Sigmoid colon (tissue), 7 donors: Measurements from ENCODE around the gene IGFBPL1. TPM values are rescaled to one million over a fixed set of nuclear protein-coding genes. Genes with fewer than 3 reads are reported as not detected.

Experiments used
- DNase-seq: peaks from one replicate; pipeline ENCODE4 v3.0.0-alpha.2; 2019
- H3K27ac ChIP-seq, 4 donors: fragments of 200-600 bp; sonication (generic); one replicate each; pipeline ENCODE4 v1.5.1; 2016 to 2019; ENCODE audit warnings: mild to moderate bottlenecking in 1 of 4
- H3K27me3 ChIP-seq, 3 donors: fragments of 200-600 bp; sonication (generic); one replicate each; pipeline ENCODE4 v1.5.1; 2019; ENCODE audit warnings: mild to moderate bottlenecking in 1 of 3
- H3K36me3 ChIP-seq, 4 donors: fragments of 200-600 bp; sonication (generic); one replicate each; pipeline ENCODE4 v1.5.1; 2016 to 2019
- H3K4me1 ChIP-seq, 4 donors: fragments of 200-600 bp; sonication (generic); one replicate each; pipeline ENCODE4 v1.5.1; 2017 to 2019
- H3K4me3 ChIP-seq, 4 donors: fragments of 200-600 bp; sonication (generic); one replicate each; pipeline ENCODE4 v1.5.1; 2017 to 2019; ENCODE audit warnings: mild to moderate bottlenecking in 2 of 4, moderate library complexity in 1 of 4
- H3K9me3 ChIP-seq, 4 donors: fragments of 200-600 bp in 3 of 4; sonication (generic) in 3 of 4; one replicate each; pipeline versions ENCODE4 v1.5.1 to v1.6.1; 2013 to 2019
- CTCF ChIP-seq, 4 experiments: fragments of 450-650 bp in 3 of 4; fragments of 200-600 bp in 1 of 4; IDR thresholded peaks; one replicate each; pipeline ENCODE4 v1.5.1; 2016 to 2019; ENCODE audit warnings: antibody characterized with exemption in 4 of 4, mild to moderate bottlenecking in 3 of 4, moderate library complexity in 2 of 4
- EP300 ChIP-seq, 4 donors: sonication (generic); formaldehyde crosslinking; IDR thresholded peaks; one replicate each; pipeline ENCODE4 v1.6.1; 2017; ENCODE audit warnings: antibody characterized with exemption in 4 of 4
- POLR2A ChIP-seq, 2 donors: fragments of 450-650 bp; IDR thresholded peaks; one replicate each; pipeline ENCODE4 v1.6.1; 2016; ENCODE audit warnings: antibody characterized with exemption in 2 of 2, mild to moderate bottlenecking in 2 of 2, moderate library complexity in 2 of 2
- POLR2AphosphoS5 ChIP-seq, 4 donors: sonication (generic); formaldehyde crosslinking; IDR thresholded peaks; one replicate each; pipeline ENCODE4 v1.6.1; 2017; ENCODE audit warnings: antibody characterized with exemption in 4 of 4
- WGBS, 2 donors: extraction: QIAGEN DNeasy Blood & Tissue Kit; methylation state at CpG; one replicate each; pipeline ENCODE4 v1.1.7; 2013; 5-methylcytosine and 5-hydroxymethylcytosine counted together
- intact Hi-C: fragments of 100-400 bp; cut with DNase I; formaldehyde crosslinking; loops from one replicate; pipeline ENCODE4 v1.15.1; 2023
- polyA plus RNA-seq, 3 donors: library from polyadenylated mRNA; stranded (reverse); fragments of 200-250 nt; gene quantifications; one replicate each; pipeline ENCODE4 v1.2.3, GENCODE V29; 2013
- total RNA-seq, 4 donors: library from RNA; depleted of rRNA; stranded (reverse); fragments of >200 nt; gene quantifications; one replicate each; pipeline ENCODE4 v1.1.0, GENCODE V29; 2016
- donor health status: healthy with polysubstance abuse.
- donor health status: Bipolar disorder and iron deficiency.
- donor health status: healthy.

Gene IGFBPL1
- total and polyA plus RNA-seq, 7 donors, result 0.23 to 2.2 (median 0.87) TPM; not detected in 3

- Histone ChIP-seq H3K4me1 (no peaks in the 10 kb centered on the region), H3K4me3 (no peak overlapping the region), H3K27ac (no peak overlapping the region), H3K9me3 (no peaks in the 10 kb centered on the region), H3K27me3 (no peaks in the 10 kb centered on the region), H3K36me3 (no peaks in the 10 kb centered on the region)
- no peak for DNase-seq
- WGBS, 2 donors, result 43 to 80% methylated on average over 3 of the region's 3 CpGs
- TF ChIP-seq EP300 (IDR thresholded peaks at IDR 0.05), result no peak
- no peak for TF ChIP-seq POLR2AphosphoS5 (IDR thresholded peaks at IDR 0.05)
- TF ChIP-seq CTCF (IDR thresholded peaks at IDR 0.05), result no peak
- TF ChIP-seq POLR2A (IDR thresholded peaks at IDR 0.05), result no peak
- intact Hi-C loops, result loop anchor here (10.0 kb wide), 1 partner anchor 240 kb away; no protein-coding TSS in a partner anchor
These were observed 10.6 kb upstream of the IGFBPL1 start for GRCh38 chr9:38434853-38435252.

- no peaks in the 10 kb centered on the region for H3K4me1 ChIP-seq
- H3K4me3 ChIP-seq, result no peak overlapping the region
- WGBS, 2 donors, result 33 to 54% methylated on average over 3 of the region's 3 CpGs
- DNase-seq, result no peak
- no peak overlapping the region for H3K27ac ChIP-seq
- no peaks in the 10 kb centered on the region for H3K27me3 ChIP-seq
- H3K36me3 ChIP-seq, result no peaks in the 10 kb centered on the region
- H3K9me3 ChIP-seq, result no peaks in the 10 kb centered on the region
- intact Hi-C loops, result loop anchor here (10.0 kb wide), 1 partner anchor 240 kb away; no protein-coding TSS in a partner anchor
- TF ChIP-seq EP300 (IDR thresholded peaks at IDR 0.05) (no peak), CTCF (IDR thresholded peaks at IDR 0.05) (no peak), POLR2AphosphoS5 (IDR thresholded peaks at IDR 0.05) (no peak), POLR2A (IDR thresholded peaks at IDR 0.05) (no peak)
These were observed 10.1 kb upstream of the IGFBPL1 start for GRCh38 chr9:38434365-38434764.

GRCh38 chr9:38432922-38433510 lies 8.8 kb upstream of the IGFBPL1 start:
- DNase-seq, result no peak
- TF ChIP-seq CTCF (IDR thresholded peaks at IDR 0.05) (peak in 3 of 4 experiments; percentile 50 to 60 (median 60)), POLR2AphosphoS5 (IDR thresholded peaks at IDR 0.05) (no peak)
- 31 to 33% methylated on average over 3 of the region's 3 CpGs for WGBS, 2 donors
- no peak overlapping the region for H3K27ac ChIP-seq
- intact Hi-C loops, result loop anchor here (10.0 kb wide), 1 partner anchor 242 kb away; no protein-coding TSS in a partner anchor
- H3K27me3 ChIP-seq, result no peaks in the 10 kb centered on the region
- no peaks in the 10 kb centered on the region for H3K36me3 ChIP-seq
- no peak overlapping the region for H3K4me3 ChIP-seq
- no peaks in the 10 kb centered on the region for H3K9me3 ChIP-seq
- H3K4me1 ChIP-seq, result no peaks in the 10 kb centered on the region

GRCh38 chr9:38431116-38431515 lies 6.9 kb upstream of the IGFBPL1 start:
- Histone ChIP-seq H3K9me3 (no peaks in the 10 kb centered on the region), H3K36me3 (no peaks in the 10 kb centered on the region), H3K27ac (no peak overlapping the region), H3K27me3 (peaks cover 0 to 4% (median 0%) of the 10 kb centered on the region in 3 donors), H3K4me3 (no peak overlapping the region), H3K4me1 (no peaks in the 10 kb centered on the region)
- no peak for DNase-seq
- intact Hi-C loops, result loop anchor here (10.0 kb wide), 1 partner anchor 244 kb away; no protein-coding TSS in a partner anchor
- WGBS, 2 donors, result 37 to 80% methylated on average over 4 of the region's 4 CpGs
- TF ChIP-seq POLR2AphosphoS5 (IDR thresholded peaks at IDR 0.05) (no peak), POLR2A (IDR thresholded peaks at IDR 0.05) (no peak), CTCF (IDR thresholded peaks at IDR 0.05) (no peak), EP300 (IDR thresholded peaks at IDR 0.05) (no peak)

- Histone ChIP-seq H3K36me3 (no peaks in the 10 kb centered on the region), H3K4me3 (no peak overlapping the region), H3K9me3 (no peaks in the 10 kb centered on the region), H3K27ac (no peak overlapping the region), H3K4me1 (peaks cover 0 to 9% (median 7%) of the 10 kb centered on the region in 4 donors), H3K27me3 (peaks cover 11 to 29% (median 26%) of the 10 kb centered on the region in 3 donors)
- intact Hi-C loops, result no loop called here
- WGBS, 2 donors, result 87 to 90% methylated on average over 1 of the region's 1 CpG
- no peak for DNase-seq
- TF ChIP-seq POLR2AphosphoS5 (IDR thresholded peaks at IDR 0.05), result no peak
- TF ChIP-seq CTCF (IDR thresholded peaks at IDR 0.05), result no peak
- no peak for TF ChIP-seq EP300 (IDR thresholded peaks at IDR 0.05)
- no peak for TF ChIP-seq POLR2A (IDR thresholded peaks at IDR 0.05)
These were observed 3.8 kb upstream of the IGFBPL1 start for GRCh38 chr9:38428062-38428461.
